ENCODE measurements around the gene EPGN. TPM values are rescaled to one million over a fixed set of nuclear protein-coding genes. Genes with fewer than 3 reads are reported as not detected.

Gene EPGN
- total RNA-seq, 1 donor from 2014 or later: not detected

- Histone ChIP-seq H3K27me3 (ENCODE audit: low read depth) (peaks cover 6% of the 10 kb centered on the region), H3K4me1 (no peaks in the 10 kb centered on the region), H3K27ac (replicated peaks) (no peak overlapping the region), H3K4me3 (no peak overlapping the region), H3K36me3 (no peaks in the 10 kb centered on the region), H3K9me3 (replicated peaks) (peaks cover 36% of the 10 kb centered on the region)
- intact Hi-C loops (cut with micrococcal nuclease): no loop called here
- no peak for DNase-seq
- TF ChIP-seq, protein P1, sequence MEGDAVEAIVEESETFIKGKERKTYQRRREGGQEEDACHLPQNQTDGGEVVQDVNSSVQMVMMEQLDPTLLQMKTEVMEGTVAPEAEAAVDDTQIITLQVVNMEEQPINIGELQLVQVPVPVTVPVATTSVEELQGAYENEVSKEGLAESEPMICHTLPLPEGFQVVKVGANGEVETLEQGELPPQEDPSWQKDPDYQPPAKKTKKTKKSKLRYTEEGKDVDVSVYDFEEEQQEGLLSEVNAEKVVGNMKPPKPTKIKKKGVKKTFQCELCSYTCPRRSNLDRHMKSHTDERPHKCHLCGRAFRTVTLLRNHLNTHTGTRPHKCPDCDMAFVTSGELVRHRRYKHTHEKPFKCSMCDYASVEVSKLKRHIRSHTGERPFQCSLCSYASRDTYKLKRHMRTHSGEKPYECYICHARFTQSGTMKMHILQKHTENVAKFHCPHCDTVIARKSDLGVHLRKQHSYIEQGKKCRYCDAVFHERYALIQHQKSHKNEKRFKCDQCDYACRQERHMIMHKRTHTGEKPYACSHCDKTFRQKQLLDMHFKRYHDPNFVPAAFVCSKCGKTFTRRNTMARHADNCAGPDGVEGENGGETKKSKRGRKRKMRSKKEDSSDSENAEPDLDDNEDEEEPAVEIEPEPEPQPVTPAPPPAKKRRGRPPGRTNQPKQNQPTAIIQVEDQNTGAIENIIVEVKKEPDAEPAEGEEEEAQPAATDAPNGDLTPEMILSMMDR (IDR thresholded peaks at IDR 0.05; ENCODE audit: borderline replicate concordance): no peak
These were observed 35.8 kb downstream of the EPGN start for GRCh38 chr4:74344031-74344430.

DNA sequence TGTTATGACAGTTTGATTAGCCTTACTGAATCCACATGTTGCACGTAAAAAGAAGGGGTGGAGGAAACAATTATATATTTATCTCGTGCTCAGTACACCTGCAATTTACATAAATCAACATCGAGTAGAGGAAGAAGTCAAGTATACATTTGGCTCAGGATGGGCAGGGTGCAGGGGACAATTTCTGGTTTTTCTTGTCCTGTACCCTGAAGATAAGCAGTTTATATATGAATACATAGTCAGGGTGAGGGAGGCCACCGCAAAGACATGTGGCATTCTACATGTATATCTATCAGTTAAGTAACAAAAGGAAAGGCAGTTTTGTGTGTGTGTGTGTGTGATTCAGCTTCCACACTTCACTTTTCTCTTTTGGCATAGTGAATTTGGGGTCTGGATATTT, 45.6 kb downstream of the EPGN start:
- H3K27ac ChIP-seq (replicated peaks): no peak overlapping the region
- H3K4me3 ChIP-seq: no peak overlapping the region
- H3K27me3 ChIP-seq (ENCODE audit: low read depth): no peaks in the 10 kb centered on the region
- no peak for DNase-seq
- TF ChIP-seq, protein P1 (IDR thresholded peaks at IDR 0.05; ENCODE audit: borderline replicate concordance): no peak
- intact Hi-C loops (cut with micrococcal nuclease): no loop called here
- H3K9me3 ChIP-seq (replicated peaks): no peaks in the 10 kb centered on the region
- no peaks in the 10 kb centered on the region for H3K4me1 ChIP-seq
- H3K36me3 ChIP-seq: no peaks in the 10 kb centered on the region

GRCh38 chr4:74357965-74358364, 49.7 kb downstream of the EPGN start:
- DNase-seq: no peak
- H3K4me3 ChIP-seq: no peak overlapping the region
- intact Hi-C loops (cut with micrococcal nuclease): no loop called here
- no peak overlapping the region for H3K27ac ChIP-seq (replicated peaks)
- TF ChIP-seq, protein P1 (IDR thresholded peaks at IDR 0.05; ENCODE audit: borderline replicate concordance): no peak
- H3K27me3 ChIP-seq (ENCODE audit: low read depth): peaks cover 7% of the 10 kb centered on the region
- H3K9me3 ChIP-seq (replicated peaks): no peaks in the 10 kb centered on the region
- H3K36me3 ChIP-seq: no peaks in the 10 kb centered on the region
- no peaks in the 10 kb centered on the region for H3K4me1 ChIP-seq

- Histone ChIP-seq H3K27me3 (ENCODE audit: low read depth) (peaks cover 38% of the 10 kb centered on the region), H3K9me3 (replicated peaks) (no peaks in the 10 kb centered on the region), H3K4me3 (no peak overlapping the region), H3K27ac (replicated peaks) (no peak overlapping the region), H3K4me1 (peaks cover 14% of the 10 kb centered on the region), H3K36me3 (no peaks in the 10 kb centered on the region)
- TF ChIP-seq, protein P1 (IDR thresholded peaks at IDR 0.05; ENCODE audit: borderline replicate concordance): no peak
- DNase-seq: no peak
- intact Hi-C loops (cut with micrococcal nuclease): no loop called here
These were observed 53.4 kb downstream of the EPGN start for GRCh38 chr4:74361671-74362070.

- intact Hi-C loops (cut with micrococcal nuclease): no loop called here
- H3K4me1 ChIP-seq: peaks cover 14% of the 10 kb centered on the region
- no peak for DNase-seq
- no peaks in the 10 kb centered on the region for H3K36me3 ChIP-seq
- TF ChIP-seq, protein P1 (IDR thresholded peaks at IDR 0.05; ENCODE audit: borderline replicate concordance): no peak
- no peaks in the 10 kb centered on the region for H3K9me3 ChIP-seq (replicated peaks)
- peaks cover 45% of the 10 kb centered on the region for H3K27me3 ChIP-seq (ENCODE audit: low read depth)
- H3K27ac ChIP-seq (replicated peaks): no peak overlapping the region
- H3K4me3 ChIP-seq: no peak overlapping the region
These were observed 54.1 kb downstream of the EPGN start for GRCh38 chr4:74362347-74362746.

DNA sequence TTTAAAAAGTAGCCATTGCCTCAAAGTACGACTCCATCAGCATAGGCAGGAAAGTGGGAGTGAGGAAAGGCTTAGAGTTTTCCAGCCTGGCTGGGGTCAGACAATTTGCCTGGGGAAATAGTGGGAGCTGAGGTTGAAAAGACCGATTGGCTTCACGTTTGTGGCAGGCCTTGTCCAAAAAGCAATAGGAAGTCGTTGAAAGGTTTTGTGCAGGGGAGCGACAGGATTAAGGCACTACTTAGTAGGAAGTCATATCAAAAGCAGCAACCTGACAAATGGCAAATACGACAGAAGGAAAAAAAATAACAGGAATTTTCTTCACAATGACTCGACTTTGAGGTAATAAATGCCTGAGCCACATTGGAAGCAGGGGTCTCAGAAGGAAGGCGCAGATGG, 56.0 kb downstream of the EPGN start:
- Histone ChIP-seq H3K27me3 (ENCODE audit: low read depth) (peaks cover 61% of the 10 kb centered on the region), H3K27ac (replicated peaks) (no peak overlapping the region), H3K9me3 (replicated peaks) (no peaks in the 10 kb centered on the region), H3K4me3 (no peak overlapping the region), H3K36me3 (no peaks in the 10 kb centered on the region), H3K4me1 (peaks cover 14% of the 10 kb centered on the region)
- intact Hi-C loops (cut with micrococcal nuclease): no loop called here
- TF ChIP-seq, protein P1 (IDR thresholded peaks at IDR 0.05; ENCODE audit: borderline replicate concordance): no peak
- DNase-seq: no peak
